Mammary epithelial cell (primary cell): ENCODE results near the gene SNX30.

Experiments used
- EZH2 ChIP-seq: IDR thresholded peaks from 2 replicates; pipeline ENCODE4 v1.6.1; 2012; ENCODE audit warnings: low read length, inconsistent platforms, borderline replicate concordance
- TF ChIP-seq, protein P1 (sequence below), 2 donors: IDR thresholded peaks in 1 of 2; conservative IDR thresholded peaks in 1 of 2; 2 replicates each; pipeline ENCODE4 v1.5.1; 2011 to 2012; ENCODE audit warnings: inconsistent platforms in 2 of 2, low read length in 2 of 2, mild to moderate bottlenecking in 2 of 2, control low read depth in 1 of 2, low read depth in 1 of 2; ENCODE audit not compliant: insufficient read depth in 1 of 2; ENCODE audit errors: extremely low read depth in 1 of 2

DNA sequence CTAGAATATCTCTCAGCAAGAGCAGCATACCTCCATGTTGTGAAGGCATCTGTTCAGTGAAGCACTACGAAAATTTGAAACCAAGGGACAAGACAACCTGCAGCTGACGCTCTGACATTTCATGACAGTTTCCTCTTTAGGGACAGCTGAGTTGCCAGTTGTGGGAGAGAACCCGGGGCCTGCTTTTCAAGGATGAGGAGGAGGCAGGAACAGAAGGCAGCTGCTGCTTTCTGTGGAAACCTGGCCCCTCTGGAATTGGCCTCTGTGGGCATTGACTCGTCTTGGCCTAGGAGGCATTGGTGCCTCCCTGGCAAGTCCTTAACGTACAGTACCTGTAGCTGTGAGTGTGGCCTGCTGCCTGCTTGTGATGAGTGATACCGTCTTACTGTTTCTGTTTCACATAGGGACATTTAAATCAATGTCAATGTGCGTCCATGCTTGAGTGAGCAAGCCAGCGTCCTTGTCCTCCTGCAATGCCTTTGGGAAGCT lies 118.5 kb downstream of the SNX30 start:
- TF ChIP-seq, protein P1, sequence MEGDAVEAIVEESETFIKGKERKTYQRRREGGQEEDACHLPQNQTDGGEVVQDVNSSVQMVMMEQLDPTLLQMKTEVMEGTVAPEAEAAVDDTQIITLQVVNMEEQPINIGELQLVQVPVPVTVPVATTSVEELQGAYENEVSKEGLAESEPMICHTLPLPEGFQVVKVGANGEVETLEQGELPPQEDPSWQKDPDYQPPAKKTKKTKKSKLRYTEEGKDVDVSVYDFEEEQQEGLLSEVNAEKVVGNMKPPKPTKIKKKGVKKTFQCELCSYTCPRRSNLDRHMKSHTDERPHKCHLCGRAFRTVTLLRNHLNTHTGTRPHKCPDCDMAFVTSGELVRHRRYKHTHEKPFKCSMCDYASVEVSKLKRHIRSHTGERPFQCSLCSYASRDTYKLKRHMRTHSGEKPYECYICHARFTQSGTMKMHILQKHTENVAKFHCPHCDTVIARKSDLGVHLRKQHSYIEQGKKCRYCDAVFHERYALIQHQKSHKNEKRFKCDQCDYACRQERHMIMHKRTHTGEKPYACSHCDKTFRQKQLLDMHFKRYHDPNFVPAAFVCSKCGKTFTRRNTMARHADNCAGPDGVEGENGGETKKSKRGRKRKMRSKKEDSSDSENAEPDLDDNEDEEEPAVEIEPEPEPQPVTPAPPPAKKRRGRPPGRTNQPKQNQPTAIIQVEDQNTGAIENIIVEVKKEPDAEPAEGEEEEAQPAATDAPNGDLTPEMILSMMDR (conservative IDR thresholded peaks at IDR 0.05 in 1 of 2, IDR thresholded peaks at IDR 0.05 in 1 of 2; ENCODE audit: extremely low read depth in 1 of 2, insufficient read depth in 1 of 2, low read depth in 1 of 2, low read length in 2 of 2), result no peak
- TF ChIP-seq EZH2, result no peak
